Loucy (cell line): Measurements from ENCODE around the gene ADARB2.

Experiments
- H2AFZ ChIP-seq: fragments of 200-600 bp; sonication (generic); 2 replicates; pipeline ENCODE4 v1.6.0; 2016; ENCODE audit warnings: antibody characterized with exemption, mild to moderate bottlenecking, low read length, moderate library complexity
- H3F3A ChIP-seq: fragments of 200-600 bp; 2 replicates; pipeline ENCODE4 v1.6.0; 2016; ENCODE audit warnings: antibody characterized with exemption, low read depth, mild to moderate bottlenecking
- H3K27me3 ChIP-seq: fragments of 200-600 bp; sonication (generic); 2 replicates; pipeline ENCODE4 v1.6.1; 2014; ENCODE audit warnings: low read length, mild to moderate bottlenecking; ENCODE audit not compliant: insufficient read depth, poor library complexity, severe bottlenecking
- H3K36me3 ChIP-seq: fragments of 200-600 bp; sonication (generic); 2 replicates; pipeline ENCODE4 v1.6.1; 2016; ENCODE audit warnings: low read length; ENCODE audit not compliant: insufficient read depth
- H3K4me1 ChIP-seq: fragments of 200-600 bp; sonication (generic); 2 replicates; pipeline ENCODE4 v1.5.1; 2014; ENCODE audit warnings: low read length, mild to moderate bottlenecking; ENCODE audit not compliant: insufficient read depth, poor library complexity, severe bottlenecking
- H3K4me2 ChIP-seq: fragments of 200-600 bp; sonication (generic); 2 replicates; pipeline ENCODE4 v1.6.0; 2014; ENCODE audit warnings: antibody characterized with exemption, low read length, low read depth, mild to moderate bottlenecking; ENCODE audit not compliant: poor library complexity, severe bottlenecking
- H3K4me3 ChIP-seq: fragments of 200-600 bp; sonication (generic); 2 replicates; pipeline ENCODE4 v1.5.1; 2014; ENCODE audit warnings: low read length, mild to moderate bottlenecking, mixed read lengths; ENCODE audit not compliant: poor library complexity, severe bottlenecking
- H3K79me2 ChIP-seq: fragments of 200-600 bp; sonication (generic); 2 replicates; pipeline ENCODE4 v1.6.1; 2014; ENCODE audit warnings: low read length; ENCODE audit not compliant: insufficient read depth
- H3K9ac ChIP-seq: fragments of 200-600 bp; sonication (generic); 2 replicates; pipeline ENCODE4 v1.6.0; 2014; ENCODE audit warnings: mild to moderate bottlenecking, low read depth, low read length, moderate library complexity; ENCODE audit not compliant: poor library complexity, severe bottlenecking
- H3K9me2 ChIP-seq: fragments of 200-600 bp; sonication (generic); replicated peaks from 2 replicates; pipeline ENCODE4 v1.6.1; 2016; ENCODE audit warnings: low read depth, low read length, mixed read lengths
- H3K9me3 ChIP-seq: fragments of 200-600 bp; sonication (generic); 2 replicates; pipeline ENCODE4 v1.6.1; 2014; ENCODE audit warnings: mild to moderate bottlenecking, antibody characterized with exemption, low read length, low read depth; ENCODE audit not compliant: insufficient read depth
- H4K20me1 ChIP-seq: fragments of 200-600 bp; sonication (generic); 2 replicates; pipeline ENCODE4 v1.6.0; 2014; ENCODE audit warnings: antibody characterized with exemption, low read length, mild to moderate bottlenecking; ENCODE audit not compliant: insufficient read depth, poor library complexity, severe bottlenecking
- EZH2phosphoT487 ChIP-seq: fragments of 200-600 bp; IDR thresholded peaks from 2 replicates; pipeline ENCODE4 v1.6.1; 2018; ENCODE audit warnings: antibody characterized with exemption, mild to moderate bottlenecking, moderate library complexity, borderline replicate concordance
- TF ChIP-seq, protein P1 (sequence below): fragments of 200-600 bp; sonication (generic); conservative IDR thresholded peaks from 2 replicates; pipeline ENCODE4 v1.5.1; 2014; ENCODE audit warnings: mild to moderate bottlenecking, antibody characterized with exemption, low read length

ADARB2 gene

DNA sequence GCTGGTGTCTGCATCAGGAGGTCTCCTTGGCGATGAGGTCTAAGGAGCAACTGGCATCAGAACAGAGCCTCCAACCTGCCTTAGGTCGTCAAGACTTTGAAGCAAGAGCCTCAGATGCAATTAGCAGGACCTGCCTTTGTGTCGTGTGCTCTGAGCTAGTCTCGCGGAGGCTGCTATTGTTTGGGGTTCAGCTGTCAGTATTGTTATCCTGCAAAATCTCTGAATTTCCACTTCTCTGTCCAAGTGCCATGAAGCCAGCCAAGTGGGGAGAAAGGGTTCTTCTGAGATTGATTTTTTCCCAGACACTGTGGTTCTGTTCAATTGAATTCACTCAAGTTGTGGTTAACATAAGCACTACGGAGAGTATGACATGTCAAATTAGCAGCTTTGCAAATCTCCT, 78.7 kb downstream of the ADARB2 start:
- H3K4me3 ChIP-seq: no peak overlapping the region
- H3K4me1 ChIP-seq: peaks cover 26% of the 10 kb centered on the region
- H3K36me3 ChIP-seq: no peaks in the 10 kb centered on the region
- no peaks in the 10 kb centered on the region for H3K9me2 ChIP-seq
- no peak overlapping the region for H3K9ac ChIP-seq
- H3K9me3 ChIP-seq: no peaks in the 10 kb centered on the region
- peaks cover 9% of the 10 kb centered on the region for H3K27me3 ChIP-seq
- no peak for TF ChIP-seq EZH2phosphoT487
- TF ChIP-seq, protein P1, sequence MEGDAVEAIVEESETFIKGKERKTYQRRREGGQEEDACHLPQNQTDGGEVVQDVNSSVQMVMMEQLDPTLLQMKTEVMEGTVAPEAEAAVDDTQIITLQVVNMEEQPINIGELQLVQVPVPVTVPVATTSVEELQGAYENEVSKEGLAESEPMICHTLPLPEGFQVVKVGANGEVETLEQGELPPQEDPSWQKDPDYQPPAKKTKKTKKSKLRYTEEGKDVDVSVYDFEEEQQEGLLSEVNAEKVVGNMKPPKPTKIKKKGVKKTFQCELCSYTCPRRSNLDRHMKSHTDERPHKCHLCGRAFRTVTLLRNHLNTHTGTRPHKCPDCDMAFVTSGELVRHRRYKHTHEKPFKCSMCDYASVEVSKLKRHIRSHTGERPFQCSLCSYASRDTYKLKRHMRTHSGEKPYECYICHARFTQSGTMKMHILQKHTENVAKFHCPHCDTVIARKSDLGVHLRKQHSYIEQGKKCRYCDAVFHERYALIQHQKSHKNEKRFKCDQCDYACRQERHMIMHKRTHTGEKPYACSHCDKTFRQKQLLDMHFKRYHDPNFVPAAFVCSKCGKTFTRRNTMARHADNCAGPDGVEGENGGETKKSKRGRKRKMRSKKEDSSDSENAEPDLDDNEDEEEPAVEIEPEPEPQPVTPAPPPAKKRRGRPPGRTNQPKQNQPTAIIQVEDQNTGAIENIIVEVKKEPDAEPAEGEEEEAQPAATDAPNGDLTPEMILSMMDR: no peak
- no peaks in the 10 kb centered on the region for H4K20me1 ChIP-seq
- H3K4me2 ChIP-seq: no peak overlapping the region
- H3F3A ChIP-seq: no peaks in the 10 kb centered on the region
- H3K79me2 ChIP-seq: no peaks in the 10 kb centered on the region
- H2AFZ ChIP-seq: no peak overlapping the region

DNA sequence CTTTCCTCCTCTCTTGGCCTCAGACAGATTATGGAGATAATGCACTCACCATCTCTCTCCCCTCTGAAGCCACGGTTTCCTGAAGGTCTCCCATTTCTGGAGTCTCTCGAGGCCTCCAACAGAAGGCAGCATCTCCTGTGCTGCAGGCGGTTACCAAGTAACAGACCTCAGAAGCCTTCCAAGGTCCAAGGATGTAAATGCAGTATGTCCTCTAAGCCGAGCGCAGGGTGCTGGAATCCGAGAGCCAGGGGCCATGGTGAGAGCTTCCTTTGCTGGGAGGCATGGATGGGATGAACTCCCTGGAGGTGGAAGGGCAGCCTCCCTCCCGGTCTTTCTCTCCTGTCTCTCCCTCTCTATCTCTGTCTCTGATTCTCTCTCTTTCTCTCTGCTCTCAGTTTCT, 79.8 kb downstream of the ADARB2 start:
- peak overlapping the region; percentile 13 for H3K4me2 ChIP-seq
- TF ChIP-seq, protein P1: no peak
- H3K36me3 ChIP-seq: no peaks in the 10 kb centered on the region
- peaks cover 9% of the 10 kb centered on the region for H3K27me3 ChIP-seq
- H3K4me3 ChIP-seq: no peak overlapping the region
- no peaks in the 10 kb centered on the region for H3K79me2 ChIP-seq
- no peaks in the 10 kb centered on the region for H3K9me2 ChIP-seq
- no peaks in the 10 kb centered on the region for H4K20me1 ChIP-seq
- peaks cover 22% of the 10 kb centered on the region for H3K4me1 ChIP-seq
- H2AFZ ChIP-seq: no peak overlapping the region
- H3F3A ChIP-seq: no peaks in the 10 kb centered on the region
- no peaks in the 10 kb centered on the region for H3K9me3 ChIP-seq
- H3K9ac ChIP-seq: no peak overlapping the region

DNA sequence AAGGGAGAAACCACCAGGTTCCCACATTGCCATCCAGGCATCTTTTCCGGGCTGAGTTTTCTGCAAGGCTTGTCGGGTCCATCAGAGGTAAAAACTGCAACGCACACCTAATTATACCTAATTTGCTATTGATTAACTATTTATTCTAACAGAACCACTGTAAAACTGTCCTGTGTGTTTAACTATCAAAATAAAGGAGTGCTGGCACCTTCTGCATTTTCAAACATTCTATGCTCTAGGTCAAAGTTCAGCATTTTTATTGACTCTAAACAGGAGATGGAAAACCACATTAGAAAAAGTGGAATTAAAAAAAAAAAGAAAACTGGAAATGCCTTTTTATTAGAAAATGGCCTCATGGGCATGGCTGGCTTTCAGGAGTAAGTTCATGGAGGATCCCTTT, 82.0 kb downstream of the ADARB2 start:
- no peaks in the 10 kb centered on the region for H4K20me1 ChIP-seq
- no peaks in the 10 kb centered on the region for H3K9me2 ChIP-seq
- TF ChIP-seq, protein P1: no peak
- no peak for TF ChIP-seq EZH2phosphoT487
- no peaks in the 10 kb centered on the region for H3F3A ChIP-seq
- H2AFZ ChIP-seq: no peak overlapping the region
- peaks cover 9% of the 10 kb centered on the region for H3K27me3 ChIP-seq
- no peaks in the 10 kb centered on the region for H3K79me2 ChIP-seq
- no peak overlapping the region for H3K4me3 ChIP-seq
- no peaks in the 10 kb centered on the region for H3K9me3 ChIP-seq
- H3K9ac ChIP-seq: no peak overlapping the region
- no peak overlapping the region for H3K4me2 ChIP-seq
- H3K4me1 ChIP-seq: peaks cover 8% of the 10 kb centered on the region
- no peaks in the 10 kb centered on the region for H3K36me3 ChIP-seq
